ENCODE data around the gene TAF1B.

TAF1B gene

DNA sequence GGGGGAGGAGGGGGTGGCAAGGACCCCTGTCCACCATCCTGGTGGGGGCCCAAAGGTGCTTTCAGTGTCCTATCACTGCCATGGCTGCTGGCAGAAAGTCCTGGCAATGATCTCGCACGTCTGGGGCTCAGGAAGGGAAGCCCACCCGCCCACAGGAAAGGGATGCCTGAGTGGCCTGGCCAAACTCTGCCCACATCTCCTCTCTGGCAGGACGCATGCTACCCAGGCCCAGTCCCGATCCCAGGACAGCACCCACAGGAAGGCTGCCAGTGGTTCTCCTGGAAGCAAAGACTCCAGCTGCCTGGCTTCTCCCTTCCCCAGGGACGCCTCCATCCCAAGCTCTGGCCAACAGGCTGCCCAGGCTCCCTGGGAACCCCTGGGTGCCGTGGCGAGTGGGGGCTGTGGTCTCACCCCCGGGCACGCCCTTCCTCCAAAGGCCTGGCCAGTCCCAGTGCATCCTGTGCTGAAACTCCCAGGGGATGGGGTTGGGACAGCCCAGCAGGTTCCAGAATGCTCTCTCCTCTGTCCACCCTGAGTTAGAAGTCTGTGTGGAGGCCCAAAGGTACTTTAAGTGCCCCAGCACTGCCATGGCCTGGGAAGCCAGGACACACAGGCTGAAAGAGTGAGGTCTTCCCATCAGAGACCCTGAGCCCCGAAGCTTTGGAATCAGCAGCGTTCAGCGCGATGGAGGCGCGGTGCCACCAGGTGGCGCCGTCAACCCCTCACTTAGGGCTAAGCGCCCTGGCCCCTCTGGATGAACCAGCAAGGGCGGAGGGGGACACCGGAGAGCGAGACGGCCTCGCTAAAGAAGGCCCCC, 29.8 kb upstream of the TAF1B start:
- no peak overlapping the region for H3K4me3 ChIP-seq (ENCODE audit: low read length)
- TF ChIP-seq ZNF274 (IDR thresholded peaks at IDR 0.05; ENCODE audit: low read depth, low read length): no peak

DNA sequence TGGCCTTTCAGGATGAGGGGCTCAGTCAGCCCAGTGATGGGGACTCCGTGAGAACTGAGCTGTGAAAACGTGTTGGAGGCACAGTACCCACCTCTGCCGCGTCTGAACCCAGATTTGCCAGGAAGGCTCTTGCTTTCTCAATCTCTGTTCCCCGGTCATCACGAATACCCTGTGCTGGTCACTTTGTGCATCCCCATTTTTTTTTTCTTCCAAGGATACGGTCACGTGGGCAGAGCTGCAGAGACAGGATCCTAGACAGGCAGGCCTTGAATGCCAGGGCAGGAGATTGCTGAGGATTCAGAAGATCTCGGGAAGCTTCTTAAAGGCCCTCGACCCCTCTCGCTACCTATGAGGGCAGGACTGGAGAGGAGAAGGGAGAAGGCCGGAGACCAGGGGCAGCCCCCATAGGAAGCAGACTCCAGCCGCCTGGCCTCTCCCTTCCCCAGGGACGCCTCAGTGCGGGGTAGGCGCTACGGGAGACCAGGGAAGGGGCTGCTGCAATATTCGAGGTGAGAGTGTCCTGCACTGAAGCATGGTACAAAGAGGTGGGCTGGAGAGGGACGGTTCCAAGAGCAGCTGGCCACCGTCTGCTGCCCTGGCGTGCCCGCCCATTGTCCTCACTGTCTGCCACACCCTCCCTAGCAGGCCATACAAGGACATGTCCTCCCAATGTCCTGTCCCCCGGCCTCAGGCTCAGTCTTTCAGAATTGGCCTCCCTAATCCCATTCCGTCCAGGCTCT, 29.0 kb upstream of the TAF1B start:
- H3K4me3 ChIP-seq (ENCODE audit: low read length): no peak overlapping the region
- TF ChIP-seq ZNF274 (IDR thresholded peaks at IDR 0.05; ENCODE audit: low read depth, low read length): no peak

DNA sequence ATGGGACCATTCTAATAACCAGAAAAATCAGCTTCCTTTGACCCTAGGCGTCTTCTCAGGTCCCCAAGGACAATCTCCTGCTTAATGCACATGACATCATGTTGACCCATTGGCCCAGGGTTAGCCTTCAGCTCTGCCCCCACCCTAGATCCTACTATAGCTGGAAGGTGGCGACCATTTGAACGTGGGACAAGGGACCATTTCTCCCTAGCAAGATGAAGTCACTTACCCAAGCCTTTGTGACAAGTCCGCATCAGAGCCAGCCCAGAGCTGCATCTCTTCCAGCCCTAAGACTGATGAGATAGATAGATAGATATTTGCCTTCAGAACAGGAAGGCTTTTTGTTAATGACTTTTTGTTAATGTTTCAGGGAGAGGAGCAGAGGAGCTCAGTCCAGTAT, 28.2 kb upstream of the TAF1B start:
- no peak for TF ChIP-seq ZNF274 (IDR thresholded peaks at IDR 0.05; ENCODE audit: low read depth, low read length)
- H3K4me3 ChIP-seq (ENCODE audit: low read length): no peak overlapping the region

DNA sequence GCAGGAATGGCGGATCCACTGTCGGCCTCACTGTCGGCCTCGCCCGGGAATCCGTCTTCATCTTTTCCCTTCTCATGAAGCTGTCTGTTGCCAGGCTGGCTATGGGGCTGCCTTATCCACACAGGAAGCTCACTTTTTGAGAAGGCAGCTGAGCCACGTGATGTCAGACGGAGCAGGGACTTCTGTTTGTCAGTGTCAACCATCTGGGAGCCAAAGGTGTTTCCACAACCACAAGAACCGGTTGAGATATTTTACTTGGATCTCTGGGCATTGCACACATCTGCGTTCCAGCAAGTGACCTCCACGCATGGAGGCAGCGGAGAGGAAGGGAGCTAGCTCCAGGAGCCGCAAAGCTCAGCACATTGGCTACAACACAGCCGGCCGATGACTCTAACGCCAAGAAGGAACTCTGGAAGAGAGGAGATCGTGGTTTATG, 27.4 kb upstream of the TAF1B start:
- no peak overlapping the region for H3K4me3 ChIP-seq (ENCODE audit: low read length)
- no peak for TF ChIP-seq ZNF274 (IDR thresholded peaks at IDR 0.05; ENCODE audit: low read depth, low read length)

DNA sequence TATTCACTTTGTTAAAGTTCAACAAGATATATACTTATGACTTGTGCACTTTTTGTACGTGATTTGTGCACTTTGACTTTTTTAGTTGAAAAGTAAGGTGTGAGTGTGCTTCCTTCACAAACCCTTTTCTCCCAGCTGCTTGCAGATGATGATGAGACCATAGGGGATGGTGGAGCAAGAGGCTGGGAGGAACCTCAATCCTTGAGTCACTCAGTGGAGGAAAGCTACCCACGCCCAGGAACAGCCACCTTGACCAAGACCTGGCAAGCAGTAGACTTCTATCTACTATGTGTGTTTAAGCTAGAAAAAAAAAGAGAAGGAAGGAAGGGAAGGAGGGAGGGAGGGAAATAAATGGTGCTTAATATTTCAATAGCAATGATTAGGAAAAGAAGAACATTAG, 25.2 kb upstream of the TAF1B start:
- H3K4me3 ChIP-seq (ENCODE audit: low read length): no peak overlapping the region
- no peak for TF ChIP-seq ZNF274 (IDR thresholded peaks at IDR 0.05; ENCODE audit: low read depth, low read length)

DNA sequence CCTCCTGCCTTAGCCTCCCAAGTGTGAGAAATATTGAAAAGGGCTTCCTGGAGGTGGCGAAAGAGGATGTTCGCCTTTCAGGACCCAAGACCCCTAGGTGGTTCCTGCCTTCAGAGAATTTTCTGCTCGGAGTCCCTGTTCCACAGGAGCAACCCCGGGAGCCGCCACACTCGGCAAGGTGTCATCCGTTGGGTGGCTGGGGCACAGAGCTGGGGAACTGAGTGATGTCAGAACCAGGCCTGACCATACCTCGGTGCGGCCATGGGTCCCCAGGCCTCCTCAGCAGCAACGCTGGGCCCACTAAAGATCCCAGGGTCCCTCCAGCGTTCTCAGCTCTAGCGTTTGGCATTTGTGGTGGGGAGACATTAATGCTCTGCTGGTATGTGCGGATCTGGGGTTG, 23.7 kb upstream of the TAF1B start:
- H3K4me3 ChIP-seq (ENCODE audit: low read length): no peak overlapping the region
- TF ChIP-seq ZNF274 (IDR thresholded peaks at IDR 0.05; ENCODE audit: low read depth, low read length): no peak

DNA sequence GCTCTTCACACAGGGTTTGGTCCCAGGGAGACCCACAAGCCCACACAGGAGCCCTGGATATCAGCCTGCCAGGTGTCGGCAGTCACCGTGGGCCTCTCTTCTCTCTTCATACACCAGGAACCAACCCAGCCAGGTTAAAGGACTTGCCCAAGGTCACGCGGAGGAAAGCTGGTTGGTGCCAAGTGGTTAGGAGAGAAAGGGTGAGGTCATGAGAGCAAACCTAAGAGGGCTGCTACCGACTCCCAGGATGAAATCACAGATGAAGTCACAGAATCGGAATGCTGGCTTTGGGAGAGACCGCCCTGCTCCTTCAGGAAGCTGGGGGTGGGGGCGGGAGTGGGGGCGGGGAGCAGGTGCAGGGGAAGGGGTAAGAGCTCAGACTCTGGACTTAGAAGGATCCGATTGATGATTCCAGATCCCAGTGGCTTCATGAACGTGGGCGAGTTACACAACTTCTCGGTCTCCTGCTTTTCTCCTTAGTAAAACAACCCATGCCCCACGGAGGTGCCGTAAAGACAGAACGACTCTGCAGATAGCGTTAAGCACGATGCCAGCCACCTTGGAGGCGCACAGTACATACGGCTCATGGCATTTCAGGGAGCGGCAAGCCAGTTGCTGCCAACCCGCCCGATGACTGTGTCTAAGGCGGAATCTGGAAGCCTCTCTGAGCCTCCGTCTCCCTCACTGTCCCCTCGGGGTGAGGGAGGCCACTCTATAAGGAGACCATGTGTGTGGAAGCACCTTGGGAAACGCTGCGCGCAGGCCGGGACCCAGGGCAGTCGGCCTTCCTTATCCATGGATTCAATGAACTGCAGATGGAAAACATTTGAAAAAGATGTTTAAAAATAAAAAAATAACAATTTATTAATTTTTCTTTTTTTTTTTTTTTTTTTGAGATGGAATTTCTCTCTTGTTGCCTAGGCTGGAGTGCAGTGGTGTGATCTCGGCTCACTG, 23.0 kb upstream of the TAF1B start:
- H3K4me3 ChIP-seq (ENCODE audit: low read length): no peak overlapping the region
- TF ChIP-seq ZNF274 (IDR thresholded peaks at IDR 0.05; ENCODE audit: low read depth, low read length): no peak

DNA sequence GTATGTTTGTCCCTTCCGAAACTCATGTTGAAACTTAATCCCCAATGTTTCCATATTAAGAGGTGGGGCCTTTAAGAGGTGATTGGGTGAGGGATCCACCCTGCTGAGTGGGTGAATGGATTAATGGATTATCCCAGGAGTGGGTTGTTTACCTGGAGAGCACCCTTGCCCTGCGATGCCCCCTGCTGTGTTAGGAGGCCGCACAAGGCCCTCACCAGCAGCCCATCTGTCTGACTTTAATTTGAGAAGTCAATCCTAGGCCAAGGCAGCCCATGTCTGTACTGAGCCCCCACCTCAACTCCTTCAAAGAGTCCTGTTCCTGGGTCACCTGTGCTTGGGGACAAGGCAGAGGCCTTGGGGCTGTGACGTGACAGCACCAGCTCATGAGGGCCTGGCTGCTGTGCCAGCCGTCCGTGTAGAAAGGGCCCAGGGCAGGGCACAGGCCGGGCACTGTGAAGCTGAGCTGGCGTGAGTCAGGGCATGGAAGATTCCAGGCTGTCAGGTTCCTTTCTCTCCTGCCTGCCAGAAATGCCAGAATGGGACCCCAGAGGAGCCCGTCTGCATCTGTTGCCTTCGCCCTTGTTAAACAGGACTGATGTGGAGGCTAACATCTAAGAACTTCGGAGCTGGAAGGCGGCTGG, 21.3 kb upstream of the TAF1B start:
- H3K4me3 ChIP-seq (ENCODE audit: low read length): no peak overlapping the region
- no peak for TF ChIP-seq ZNF274 (IDR thresholded peaks at IDR 0.05; ENCODE audit: low read depth, low read length)

DNA sequence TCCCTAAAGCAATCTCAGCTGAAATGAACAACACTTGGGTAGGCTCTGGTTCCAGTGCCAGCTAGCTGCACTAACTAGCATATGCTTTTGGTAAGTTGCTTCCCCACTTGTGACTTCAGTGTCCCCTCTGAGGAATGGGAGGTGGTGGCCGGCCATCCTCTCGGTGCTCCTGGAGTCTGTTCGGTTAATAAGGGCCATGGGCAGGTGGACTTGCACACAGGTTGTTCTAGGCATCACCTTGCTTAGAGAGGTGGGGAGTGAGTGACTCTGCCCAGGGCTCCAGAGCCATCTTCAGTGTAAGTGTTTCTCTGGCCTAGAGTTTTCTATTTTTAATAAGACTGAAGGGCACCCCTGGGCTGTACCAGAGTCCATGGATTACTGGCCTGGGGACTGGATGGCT, 18.8 kb upstream of the TAF1B start:
- H3K4me3 ChIP-seq (ENCODE audit: low read length): no peak overlapping the region
- no peak for TF ChIP-seq ZNF274 (IDR thresholded peaks at IDR 0.05; ENCODE audit: low read depth, low read length)

DNA sequence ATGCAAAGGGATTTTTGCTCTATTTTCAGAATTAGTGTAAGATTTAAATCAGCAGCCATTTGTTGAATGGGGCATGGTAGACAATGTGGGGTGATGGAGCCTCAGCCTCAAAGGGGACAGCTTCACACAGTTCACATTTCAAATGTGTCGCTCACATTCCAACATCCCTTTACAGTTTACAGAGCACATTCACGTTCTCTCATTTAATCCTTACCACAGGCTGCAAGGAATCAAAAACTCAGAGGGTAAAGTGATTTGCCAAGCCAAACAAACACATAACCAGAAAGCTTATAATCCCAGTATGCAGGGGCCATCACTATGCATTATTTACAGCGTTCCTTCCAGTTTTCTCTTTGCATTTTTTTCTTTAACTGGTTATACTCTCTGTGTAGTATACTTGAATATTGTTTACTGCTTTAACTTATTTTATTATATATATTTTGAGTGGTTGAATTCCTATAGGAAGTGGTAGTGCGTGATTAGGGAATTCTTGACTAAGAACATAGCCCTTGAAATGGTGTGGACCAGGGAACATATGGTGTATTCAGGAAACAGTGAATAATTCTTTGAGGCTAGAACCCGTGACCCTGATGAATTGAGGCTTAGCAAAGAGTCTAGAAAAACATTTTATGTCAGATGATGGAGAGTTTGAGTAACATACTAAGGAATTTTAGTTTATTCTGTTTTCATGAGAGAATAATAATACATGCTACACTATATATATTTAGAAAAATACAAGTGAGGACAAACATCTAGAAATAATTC, 18.1 kb upstream of the TAF1B start:
- no peak for TF ChIP-seq ZNF274 (IDR thresholded peaks at IDR 0.05; ENCODE audit: low read depth, low read length)
- no peak overlapping the region for H3K4me3 ChIP-seq (ENCODE audit: low read length)

DNA sequence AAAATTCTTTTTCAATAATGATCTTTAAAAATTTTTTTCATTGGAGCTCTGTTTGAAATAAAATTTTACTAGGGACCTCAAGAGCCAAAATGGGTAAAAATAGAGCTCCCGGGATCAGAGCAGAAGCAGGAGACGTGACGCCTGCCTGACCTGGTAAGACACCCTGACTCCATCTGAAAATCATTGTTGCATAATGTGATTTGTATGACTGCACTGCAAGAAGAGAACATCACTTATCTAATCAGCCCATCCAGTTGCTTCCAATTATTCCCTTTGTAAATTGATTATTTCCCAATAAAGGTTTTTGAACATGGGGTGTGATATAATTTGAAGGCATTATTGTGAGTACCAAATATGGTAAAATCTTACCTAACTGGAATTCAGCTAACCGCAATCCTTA, 17.1 kb upstream of the TAF1B start:
- TF ChIP-seq ZNF274 (IDR thresholded peaks at IDR 0.05; ENCODE audit: low read depth, low read length): no peak

DNA sequence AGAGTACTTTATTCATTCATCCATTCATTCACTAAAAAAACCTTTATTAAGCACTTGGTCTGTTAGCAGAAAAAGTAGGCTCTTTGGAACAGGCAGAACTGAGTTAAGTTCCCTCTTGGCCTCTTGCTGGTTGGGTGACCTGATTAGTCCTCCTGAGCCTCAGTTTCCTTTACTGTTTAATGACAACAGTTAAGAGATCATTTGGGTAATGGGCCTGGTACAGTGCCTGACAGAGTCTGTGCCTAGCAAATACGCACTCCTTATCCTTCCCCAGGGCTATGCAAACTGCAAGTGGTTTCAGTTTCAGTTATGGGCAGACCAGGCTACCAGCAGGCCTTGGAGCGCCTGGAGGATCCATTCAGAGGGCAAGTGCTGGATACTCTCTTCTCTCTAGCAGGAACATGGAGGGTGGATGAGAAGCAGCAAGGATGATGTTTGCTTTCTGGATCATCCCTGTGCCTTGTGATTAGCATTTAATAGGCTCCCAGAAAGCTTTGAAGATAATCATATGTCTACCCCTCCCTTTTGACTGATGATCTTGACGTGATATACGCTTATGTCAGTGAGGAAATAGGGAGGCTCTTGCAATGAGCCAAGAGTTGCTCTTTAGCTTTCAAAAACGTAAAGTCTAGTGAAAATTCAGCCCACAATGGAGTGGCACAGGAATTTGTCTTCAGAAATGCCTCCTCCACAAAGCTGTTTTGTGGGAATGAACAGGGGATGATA, 12.4 kb upstream of the TAF1B start:
- H3K4me3 ChIP-seq (ENCODE audit: low read length): no peak overlapping the region
- TF ChIP-seq ZNF274 (IDR thresholded peaks at IDR 0.05; ENCODE audit: low read depth, low read length): no peak

More for the DNA sequence above, 17.1 kb upstream of the TAF1B start:
- H3K4me3 ChIP-seq (ENCODE audit: low read length): no peak overlapping the region
